SU-DHL-6 (cell line): ENCODE measurements around the gene CLSTN3.

Experiments
- H2AFZ ChIP-seq: fragments of 200-600 bp; sonication (generic); 2 replicates; pipeline ENCODE4 v1.6.1; 2014; ENCODE audit warnings: low read depth, mild to moderate bottlenecking, moderate library complexity, mixed read lengths, antibody characterized with exemption, low read length; ENCODE audit not compliant: severe bottlenecking
- H3F3A ChIP-seq: fragments of 200-600 bp; shearing (Covaris generic); 2 replicates; pipeline ENCODE4 v1.6.0; 2016; ENCODE audit warnings: antibody characterized with exemption, mild to moderate bottlenecking; ENCODE audit not compliant: insufficient read depth
- H3K27ac ChIP-seq: fragments of 200-600 bp; sonication (generic); 2 replicates; pipeline ENCODE4 v1.5.1; 2016; ENCODE audit warnings: low read depth, mild to moderate bottlenecking, low read length, moderate library complexity, mixed read lengths
- H3K27me3 ChIP-seq: fragments of 200-600 bp; sonication (generic), shearing (Covaris generic); 2 replicates; pipeline ENCODE4 v1.6.0; 2014; ENCODE audit warnings: mild to moderate bottlenecking, low read length
- H3K36me3 ChIP-seq: fragments of 200-600 bp; sonication (generic); 2 replicates; pipeline ENCODE4 v1.6.1; 2014; ENCODE audit warnings: mild to moderate bottlenecking, low read length, mixed read lengths
- H3K4me2 ChIP-seq: fragments of 300-600, 200-600 bp; shearing (Covaris generic), sonication (generic); 2 replicates; pipeline ENCODE4 v1.6.0; 2014; ENCODE audit warnings: low read length, low read depth, mild to moderate bottlenecking; ENCODE audit not compliant: poor library complexity, severe bottlenecking
- H3K4me3 ChIP-seq: fragments of 200-600 bp; sonication (generic); 2 replicates; pipeline ENCODE4 v1.5.1; 2014; ENCODE audit warnings: antibody characterized with exemption, low read length, mild to moderate bottlenecking, mixed read lengths; ENCODE audit not compliant: insufficient read depth, poor library complexity, severe bottlenecking
- H3K79me2 ChIP-seq: fragments of 200-600 bp; sonication (generic); 2 replicates; pipeline ENCODE4 v1.6.1; 2014; ENCODE audit warnings: mild to moderate bottlenecking, low read length, moderate library complexity; ENCODE audit not compliant: insufficient read depth
- H3K9ac ChIP-seq: fragments of 200-600 bp; sonication (generic); 2 replicates; pipeline ENCODE4 v1.7.0; 2014; ENCODE audit warnings: mild to moderate bottlenecking, low read length
- H3K9me2 ChIP-seq: fragments of 200-600 bp; sonication (generic); replicated peaks from 2 replicates; pipeline ENCODE4 v1.6.1; 2014; ENCODE audit warnings: low read length; ENCODE audit not compliant: insufficient read depth
- H3K9me3 ChIP-seq: fragments of 200-600 bp; sonication (generic); 2 replicates; pipeline ENCODE4 v1.6.1; 2014; ENCODE audit warnings: low read length, mixed read lengths; ENCODE audit not compliant: insufficient read depth
- H4K20me1 ChIP-seq: fragments of 200-600 bp; sonication (generic); 2 replicates; pipeline ENCODE4 v1.6.1; 2014; ENCODE audit warnings: low read depth, mild to moderate bottlenecking, antibody characterized with exemption, low read length, moderate library complexity, mixed read lengths
- EZH2phosphoT487 ChIP-seq: fragments of 200-600 bp; sonication (generic), shearing (Covaris generic); conservative IDR thresholded peaks from 2 replicates; pipeline ENCODE4 v1.6.1; 2018; ENCODE audit warnings: mild to moderate bottlenecking, antibody characterized with exemption, low read length, moderate library complexity, mixed read lengths
- TF ChIP-seq, protein P1 (sequence below): fragments of 200-600 bp; sonication (generic); IDR thresholded peaks from one replicate; pipeline ENCODE4 v1.5.1; 2017; ENCODE audit warnings: antibody characterized with exemption, mild to moderate bottlenecking, low read length, moderate library complexity; ENCODE audit not compliant: insufficient read depth, poor library complexity, severe bottlenecking

The CLSTN3 gene

GRCh38 chr12:7171854-7172253, 41.7 kb downstream of the CLSTN3 start:
- Histone ChIP-seq H3K27ac (no peak overlapping the region), H2AFZ (no peak overlapping the region), H4K20me1 (no peaks in the 10 kb centered on the region), H3K27me3 (no peaks in the 10 kb centered on the region), H3K9me2 (no peaks in the 10 kb centered on the region), H3K36me3 (peaks cover 14% of the 10 kb centered on the region; the same call in 1 of the 2 replicates), H3K9ac (no peak overlapping the region), H3K4me2 (no peak overlapping the region), H3K4me3 (no peak overlapping the region), H3F3A (no peaks in the 10 kb centered on the region), H3K79me2 (no peaks in the 10 kb centered on the region), H3K9me3 (peaks cover 52% of the 10 kb centered on the region; the same call in 1 of the 2 replicates)
- TF ChIP-seq, protein P1, sequence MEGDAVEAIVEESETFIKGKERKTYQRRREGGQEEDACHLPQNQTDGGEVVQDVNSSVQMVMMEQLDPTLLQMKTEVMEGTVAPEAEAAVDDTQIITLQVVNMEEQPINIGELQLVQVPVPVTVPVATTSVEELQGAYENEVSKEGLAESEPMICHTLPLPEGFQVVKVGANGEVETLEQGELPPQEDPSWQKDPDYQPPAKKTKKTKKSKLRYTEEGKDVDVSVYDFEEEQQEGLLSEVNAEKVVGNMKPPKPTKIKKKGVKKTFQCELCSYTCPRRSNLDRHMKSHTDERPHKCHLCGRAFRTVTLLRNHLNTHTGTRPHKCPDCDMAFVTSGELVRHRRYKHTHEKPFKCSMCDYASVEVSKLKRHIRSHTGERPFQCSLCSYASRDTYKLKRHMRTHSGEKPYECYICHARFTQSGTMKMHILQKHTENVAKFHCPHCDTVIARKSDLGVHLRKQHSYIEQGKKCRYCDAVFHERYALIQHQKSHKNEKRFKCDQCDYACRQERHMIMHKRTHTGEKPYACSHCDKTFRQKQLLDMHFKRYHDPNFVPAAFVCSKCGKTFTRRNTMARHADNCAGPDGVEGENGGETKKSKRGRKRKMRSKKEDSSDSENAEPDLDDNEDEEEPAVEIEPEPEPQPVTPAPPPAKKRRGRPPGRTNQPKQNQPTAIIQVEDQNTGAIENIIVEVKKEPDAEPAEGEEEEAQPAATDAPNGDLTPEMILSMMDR, result no peak
- TF ChIP-seq EZH2phosphoT487, result no peak

DNA sequence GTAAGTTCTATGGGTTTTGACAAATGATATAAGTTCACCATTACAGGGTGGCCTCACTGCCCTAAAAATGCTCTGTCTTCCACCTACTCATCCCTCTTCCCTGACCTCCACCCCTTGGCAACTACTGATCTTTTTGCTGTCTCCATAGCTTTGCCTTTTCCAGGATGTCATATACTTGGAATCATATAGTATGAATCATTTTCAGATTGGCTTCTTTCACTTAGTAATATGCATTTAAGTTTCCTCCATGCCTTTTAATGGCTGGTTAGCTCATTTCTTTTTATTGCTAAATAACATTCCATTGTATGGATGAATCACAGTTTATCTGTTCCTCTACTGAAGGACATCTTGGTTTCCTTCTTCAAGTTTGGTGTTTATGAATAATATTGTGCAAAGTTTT, 45.3 kb downstream of the CLSTN3 start:
- Histone ChIP-seq H3K4me3 (no peak overlapping the region), H4K20me1 (no peaks in the 10 kb centered on the region), H3K9ac (no peak overlapping the region), H3K27ac (no peak overlapping the region), H3K9me2 (no peaks in the 10 kb centered on the region), H3F3A (no peaks in the 10 kb centered on the region), H3K79me2 (no peaks in the 10 kb centered on the region), H3K4me2 (no peak overlapping the region), H3K27me3 (no peaks in the 10 kb centered on the region), H3K36me3 (peaks cover 6% of the 10 kb centered on the region; the same call in 1 of the 2 replicates), H2AFZ (no peak overlapping the region), H3K9me3 (peaks cover 22% of the 10 kb centered on the region; the same call in 1 of the 2 replicates)
- TF ChIP-seq EZH2phosphoT487, result no peak
- TF ChIP-seq, protein P1, result no peak

GRCh38 chr12:7176595-7176994, 46.4 kb downstream of the CLSTN3 start:
- H4K20me1 ChIP-seq, result no peaks in the 10 kb centered on the region

More at GRCh38 chr12:7176595-7176994, 46.4 kb downstream of the CLSTN3 start:
- Histone ChIP-seq H3K27ac (no peak overlapping the region), H3K36me3 (peaks cover 4% of the 10 kb centered on the region; the same call in 1 of the 2 replicates), H3F3A (no peaks in the 10 kb centered on the region), H3K4me2 (no peak overlapping the region), H3K9ac (no peak overlapping the region), H3K4me3 (no peak overlapping the region), H2AFZ (no peak overlapping the region), H3K27me3 (no peaks in the 10 kb centered on the region), H3K9me2 (no peaks in the 10 kb centered on the region), H3K79me2 (no peaks in the 10 kb centered on the region), H3K9me3 (peaks cover 20% of the 10 kb centered on the region; the same call in 1 of the 2 replicates)
- TF ChIP-seq EZH2phosphoT487, result no peak
- TF ChIP-seq, protein P1, result no peak
